HepG2 (cell line): ENCODE measurements around the gene MTA2. TPM values are rescaled to one million over a fixed set of nuclear protein-coding genes. Genes with fewer than 3 reads are reported as not detected.

Source experiments
- ARID2 ChIP-seq: sonication (generic); formaldehyde crosslinking; IDR thresholded peaks from 2 replicates; pipeline ENCODE4 v1.8.1; 2022; ENCODE audit warnings: mild to moderate bottlenecking, missing genetic modification reagents, borderline replicate concordance
- ATF7 ChIP-seq, 2 experiments: fragments of 450-650 bp in 1 of 2; sonication (generic) in 1 of 2; formaldehyde crosslinking in 1 of 2; IDR thresholded peaks; 2 replicates each; pipeline versions ENCODE4 v1.4.0 to v1.6.1; 2016 to 2020; ENCODE audit warnings: antibody characterized with exemption in 1 of 2, mild to moderate bottlenecking in 1 of 2, missing genetic modification reagents in 1 of 2
- ATM ChIP-seq: fragments of 450-650 bp; IDR thresholded peaks from 2 replicates; pipeline ENCODE4 v1.7.1; 2017; ENCODE audit warnings: mild to moderate bottlenecking, borderline replicate concordance
- ELF3 ChIP-seq: IDR thresholded peaks from 2 replicates; pipeline ENCODE4 v1.6.1; 2016; ENCODE audit warnings: missing genetic modification reagents, missing compliant biosample characterization
- FOXO4 ChIP-seq: sonication (generic); formaldehyde crosslinking; conservative IDR thresholded peaks from 2 replicates; pipeline ENCODE4 v1.8.1; 2023; ENCODE audit warnings: missing genetic modification reagents
- HNRNPLL ChIP-seq: fragments of 200-400 bp; formaldehyde crosslinking; IDR thresholded peaks from 2 replicates; pipeline ENCODE4 v1.6.1; 2017; ENCODE audit warnings: mild to moderate bottlenecking, low read depth, low read length; ENCODE audit not compliant: poor library complexity, severe bottlenecking
- HOXA3 ChIP-seq: sonication (generic); formaldehyde crosslinking; IDR thresholded peaks from 2 replicates; pipeline ENCODE4 v1.5.0; 2020; ENCODE audit warnings: missing genetic modification reagents
- IRF1 ChIP-seq: sonication (generic); formaldehyde crosslinking; IDR thresholded peaks from 2 replicates; pipeline ENCODE4 v1.4.0; 2020; ENCODE audit warnings: low read depth, mild to moderate bottlenecking, missing genetic modification reagents
- NFYC ChIP-seq: IDR thresholded peaks from 2 replicates; pipeline ENCODE4 v1.6.1; 2016; ENCODE audit warnings: missing genetic modification reagents, missing compliant biosample characterization
- POLR2AphosphoS2 ChIP-seq: IDR thresholded peaks from 2 replicates; pipeline ENCODE4 v1.6.1; 2011; ENCODE audit warnings: low read depth, low read length, improper control_type of control experiment
- POLR2AphosphoS5 ChIP-seq: IDR thresholded peaks from 2 replicates; pipeline ENCODE4 v1.6.1; 2012; ENCODE audit warnings: low read depth, low read length
- RBAK ChIP-seq: sonication (generic); formaldehyde crosslinking; IDR thresholded peaks from 2 replicates; pipeline ENCODE4 v1.5.1; 2020; ENCODE audit warnings: mild to moderate bottlenecking, missing genetic modification reagents
- RBM39 ChIP-seq: fragments of 200-400 bp; formaldehyde crosslinking; IDR thresholded peaks from one replicate; pipeline ENCODE4 v1.6.1; 2018; ENCODE audit warnings: antibody characterized with exemption, mild to moderate bottlenecking, low read depth, low read length; ENCODE audit not compliant: poor library complexity, severe bottlenecking
- REXO4 ChIP-seq: sonication (generic); formaldehyde crosslinking; IDR thresholded peaks from 2 replicates; pipeline ENCODE4 v1.8.0; 2022; ENCODE audit warnings: missing genetic modification reagents, mild to moderate bottlenecking, borderline replicate concordance
- RNF2 ChIP-seq: fragments of 450-650 bp; conservative IDR thresholded peaks from 2 replicates; pipeline ENCODE4 v1.6.1; 2016; ENCODE audit warnings: low read depth
- RORA ChIP-seq: sonication (generic); formaldehyde crosslinking; IDR thresholded peaks from 2 replicates; pipeline ENCODE4 v1.5.0; 2020; ENCODE audit warnings: mild to moderate bottlenecking, missing genetic modification reagents, moderate library complexity
- UBTF ChIP-seq: sonication (generic); formaldehyde crosslinking; IDR thresholded peaks from 2 replicates; pipeline ENCODE4 v1.4.0; 2020; ENCODE audit warnings: mild to moderate bottlenecking, missing genetic modification reagents
- XRCC5 ChIP-seq: fragments of 200-400 bp; formaldehyde crosslinking; optimal IDR thresholded peaks from 2 replicates; pipeline ENCODE3; 2017; ENCODE audit warnings: mild to moderate bottlenecking, low read length
- ZFP36L1 ChIP-seq: sonication (generic); formaldehyde crosslinking; IDR thresholded peaks from 2 replicates; pipeline ENCODE4 v1.8.0; 2022; ENCODE audit warnings: mild to moderate bottlenecking, missing genetic modification reagents, moderate library complexity
- ZFP37 ChIP-seq: sonication (generic); formaldehyde crosslinking; IDR thresholded peaks from 2 replicates; pipeline ENCODE4 v1.4.0; 2020; ENCODE audit warnings: missing genetic modification reagents, borderline replicate concordance
- ZKSCAN5 ChIP-seq: sonication (generic); formaldehyde crosslinking; IDR thresholded peaks from 2 replicates; pipeline ENCODE4 v1.5.1; 2020; ENCODE audit warnings: mild to moderate bottlenecking, missing genetic modification reagents
- ZNF232 ChIP-seq: sonication (generic); formaldehyde crosslinking; IDR thresholded peaks from 2 replicates; pipeline ENCODE4 v1.4.0; 2020; ENCODE audit warnings: missing genetic modification reagents, borderline replicate concordance
- ZNF292 ChIP-seq: sonication (generic); formaldehyde crosslinking; IDR thresholded peaks from 2 replicates; pipeline ENCODE4 v1.8.1; 2022; ENCODE audit warnings: mild to moderate bottlenecking, low read depth, missing genetic modification reagents, borderline replicate concordance
- ZNF501 ChIP-seq: sonication (generic); formaldehyde crosslinking; IDR thresholded peaks from 2 replicates; pipeline ENCODE4 v1.5.1; 2020; ENCODE audit warnings: mild to moderate bottlenecking, moderate library complexity, missing genetic modification reagents
- ZNF510 ChIP-seq: sonication (generic); formaldehyde crosslinking; IDR thresholded peaks from 2 replicates; pipeline ENCODE4 v1.4.0; 2020; ENCODE audit warnings: low read depth, mild to moderate bottlenecking, missing genetic modification reagents
- ZNF607 ChIP-seq: sonication (generic); formaldehyde crosslinking; IDR thresholded peaks from 2 replicates; pipeline ENCODE4 v1.5.1; 2020; ENCODE audit warnings: missing genetic modification reagents, mild to moderate bottlenecking, borderline replicate concordance
- ZNF747 ChIP-seq: sonication (generic); formaldehyde crosslinking; IDR thresholded peaks from 2 replicates; pipeline ENCODE4 v1.8.1; 2023; ENCODE audit warnings: missing genetic modification reagents, mild to moderate bottlenecking, borderline replicate concordance
- ZNF772 ChIP-seq: sonication (generic); formaldehyde crosslinking; IDR thresholded peaks from 2 replicates; pipeline ENCODE4 v1.5.0; 2020; ENCODE audit warnings: mild to moderate bottlenecking, missing genetic modification reagents
- polyA plus RNA-seq, 8 experiments: library from polyadenylated mRNA; depleted of rRNA in 3 of 8; stranded (reverse) in 7 of 8; unstranded in 1 of 8; fragments of >200 nt; fragmentation: Illumina TruSeq in 4 of 8; extraction: Trizol in 4 of 8; gene quantifications; 2 replicates each; pipeline versions ENCODE4 v1.2.1 to v1.2.3, GENCODE V29; 2011 to 2016; ENCODE audit warnings: low read depth in 4 of 8, missing spikeins in 1 of 8, mixed read lengths in 1 of 8; ENCODE audit not compliant: insufficient read depth in 1 of 8
- total RNA-seq, 5 experiments: library from RNA; depleted of rRNA; stranded (reverse); fragments of >200 nt; fragmentation: Illumina TruSeq; extraction: Trizol; gene quantifications; 2 replicates each; pipeline ENCODE4 v1.2.3, GENCODE V29; 2016; ENCODE audit warnings: low read depth in 1 of 5

MTA2 gene
- total and polyA plus RNA-seq, 2 of the 13 experiments (the other 11 are each of a cell fraction or from before 2014, with no cell fraction given), result 14.0 to 70.0 TPM

- no peak for TF ChIP-seq ZNF747 (CRISPR knock-in tag)
- peak; percentile 78 for TF ChIP-seq HOXA3 (CRISPR knock-in tag)
- no peak for TF ChIP-seq REXO4
- peak; percentile 84 for TF ChIP-seq XRCC5
- no peak for TF ChIP-seq RBAK (CRISPR knock-in tag)
- TF ChIP-seq IRF1 (CRISPR knock-in tag), result no peak
- TF ChIP-seq ZFP37 (CRISPR knock-in tag), result 0 out of 2 replicates have a peak, but pooled peaks have one; percentile 34
- TF ChIP-seq ZKSCAN5 (CRISPR knock-in tag), result no peak
- TF ChIP-seq UBTF, result 0 out of 2 replicates have a peak, but pooled peaks have one; percentile 28
- no peak for TF ChIP-seq ZNF232 (CRISPR knock-in tag)
- TF ChIP-seq RORA (CRISPR knock-in tag), result no peak
- no peak for TF ChIP-seq ZNF510 (CRISPR knock-in tag)
- TF ChIP-seq POLR2AphosphoS2, result no peak
- no peak for TF ChIP-seq ZFP36L1 (CRISPR knock-in tag)
- TF ChIP-seq ZNF501 (CRISPR knock-in tag), result peak; percentile 39; the same call in 1 of the 2 replicates
- no peak for TF ChIP-seq RNF2
- TF ChIP-seq NFYC, result peak; percentile 90
- TF ChIP-seq ATM, result no peak
- TF ChIP-seq ZNF772 (CRISPR knock-in tag), result no peak
- TF ChIP-seq RBM39, result no peak
- TF ChIP-seq POLR2AphosphoS5, result no peak
- no peak for TF ChIP-seq ARID2 (CRISPR knock-in tag)
- TF ChIP-seq ELF3 (CRISPR knock-in tag), result peak; percentile 64; the same call in 1 of the 2 replicates
- no peak for TF ChIP-seq FOXO4 (CRISPR knock-in tag)
- no peak for TF ChIP-seq ATF7 (IDR thresholded peaks at IDR 0.05)
- TF ChIP-seq ATF7 (CRISPR knock-in tag; IDR thresholded peaks at IDR 0.05), result no peak
- no peak for TF ChIP-seq ZNF607
- no peak for TF ChIP-seq HNRNPLL
- no peak for TF ChIP-seq ZNF292 (CRISPR knock-in tag)
Measured at GRCh38 chr11:62599069-62599696, 2.5 kb downstream of the MTA2 start (continued).
